Stimulated activated CD4-positive, alpha-beta T cell treated with anti-CD3 and anti-CD28 coated beads, Interleukin-12 subunit alpha, Interleukin-12 subunit beta, amount 100 ng/mL, for 24 hours (primary cell): ENCODE data around the gene TMIGD1.
"Not testable (repeated sequence)": the region's sequence is repeated elsewhere in the genome, so short reads cannot be mapped to it uniquely, and the experiment has no call there.

Experiments
- DNase-seq, 2 experiments: peaks; one replicate each; pipeline ENCODE4 v3.0.0-alpha.2; 2020; ENCODE audit warnings: low read depth in 2 of 2

Gene TMIGD1

DNA sequence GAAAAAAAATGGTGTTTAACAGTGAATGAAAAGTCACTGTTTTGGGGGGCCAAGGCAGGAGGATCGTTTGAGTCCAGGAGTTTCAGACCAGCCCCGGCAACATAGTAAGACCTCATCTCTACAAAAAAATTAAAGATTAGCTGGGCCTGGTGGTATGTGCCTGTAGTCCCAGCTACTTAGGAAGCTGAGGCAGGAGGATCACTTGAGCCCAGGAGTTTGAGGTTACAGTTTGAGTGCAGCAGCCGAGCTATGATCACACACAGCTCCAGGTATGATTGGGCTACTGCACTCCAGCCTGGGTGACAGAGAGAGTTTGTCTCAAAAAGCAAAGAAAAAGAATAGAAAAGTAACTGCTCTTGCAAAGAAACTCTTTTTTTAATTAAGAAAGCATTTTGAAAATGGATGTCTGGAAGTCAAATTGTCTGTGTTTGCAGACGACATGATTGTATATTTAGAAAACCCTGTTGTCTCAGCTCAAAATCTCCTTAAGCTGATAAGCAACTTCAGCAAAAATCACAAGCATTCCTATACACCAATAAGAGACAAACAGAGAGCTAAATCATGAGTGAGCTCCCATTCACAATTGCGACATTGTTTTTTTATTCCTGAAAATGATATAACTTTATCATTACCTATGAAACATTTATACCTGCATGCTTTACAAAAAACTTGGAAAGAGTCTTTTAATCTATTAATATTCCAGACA, 24.4 kb upstream of the TMIGD1 start:
- DNase-seq: no peak

- no peak for DNase-seq
Measured at GRCh38 chr17:30357476-30357875, 23.6 kb upstream of the TMIGD1 start.

GRCh38 chr17:30354701-30355100, 20.8 kb upstream of the TMIGD1 start:
- no peak for DNase-seq

- no peak for DNase-seq
Measured at GRCh38 chr17:30352240-30352814, 18.5 kb upstream of the TMIGD1 start.

DNA sequence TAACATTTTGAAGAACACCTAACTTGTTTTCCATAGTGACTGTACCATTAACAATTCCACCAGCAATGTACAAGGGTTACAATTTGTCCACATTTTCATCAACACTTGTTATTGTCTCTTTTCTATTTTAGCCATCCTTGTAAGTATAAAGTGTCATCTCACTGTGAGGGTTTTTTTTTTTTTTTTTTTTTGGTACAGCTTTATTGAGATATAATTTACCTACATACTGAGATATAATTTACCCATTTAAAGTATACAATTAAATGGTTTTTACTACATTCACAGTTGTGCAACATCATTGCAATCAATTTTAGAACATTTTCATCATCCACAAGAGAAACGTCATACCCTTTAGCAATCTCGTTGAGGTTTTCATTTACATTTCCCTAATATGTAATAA, 17.9 kb upstream of the TMIGD1 start:
- no peak for DNase-seq

- DNase-seq: not testable (repeated sequence)
Measured at GRCh38 chr17:30351263-30351662, 17.4 kb upstream of the TMIGD1 start.

- DNase-seq: no peak
Measured at GRCh38 chr17:30349252-30349651, 15.4 kb upstream of the TMIGD1 start.

- DNase-seq: no peak
Measured at GRCh38 chr17:30347488-30347887, 13.6 kb upstream of the TMIGD1 start.

- DNase-seq: no peak
Measured at GRCh38 chr17:30346221-30346795, 12.5 kb upstream of the TMIGD1 start.

- no peak for DNase-seq
Measured at GRCh38 chr17:30345527-30346075, 11.7 kb upstream of the TMIGD1 start.

GRCh38 chr17:30345089-30345433, 11.2 kb upstream of the TMIGD1 start:
- DNase-seq: no peak

- no peak for DNase-seq
Measured at GRCh38 chr17:30344283-30345088, 10.6 kb upstream of the TMIGD1 start.

- DNase-seq: no peak
Measured at GRCh38 chr17:30343796-30344195, 9.9 kb upstream of the TMIGD1 start.

- not testable (repeated sequence) for DNase-seq
Measured at GRCh38 chr17:30343244-30343643, 9.4 kb upstream of the TMIGD1 start.

DNA sequence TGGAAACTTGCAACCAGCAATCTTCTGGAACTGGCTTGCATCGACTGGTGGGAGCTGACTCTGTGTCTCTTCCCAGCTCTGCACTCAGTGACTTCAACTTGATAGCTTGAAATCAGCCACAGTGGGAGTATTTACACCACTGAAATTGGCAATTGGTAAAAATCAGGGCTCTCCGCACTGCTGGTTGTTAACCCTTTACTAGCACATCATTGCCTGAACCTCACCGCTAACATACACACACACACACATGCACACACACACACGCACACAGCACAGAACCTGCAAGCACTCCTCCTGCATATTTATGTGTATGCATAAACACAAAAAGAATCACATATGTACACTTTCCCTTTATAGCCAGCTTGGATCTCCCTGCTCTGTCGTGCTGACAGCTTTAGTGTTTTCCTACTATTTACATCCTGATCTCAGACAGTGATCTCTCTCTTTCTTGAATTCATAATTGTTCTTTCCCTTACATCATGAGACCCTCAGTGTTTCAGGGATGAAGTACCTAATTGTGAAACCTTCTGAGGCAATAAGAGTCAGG, 7.9 kb upstream of the TMIGD1 start:
- no peak for DNase-seq

DNA sequence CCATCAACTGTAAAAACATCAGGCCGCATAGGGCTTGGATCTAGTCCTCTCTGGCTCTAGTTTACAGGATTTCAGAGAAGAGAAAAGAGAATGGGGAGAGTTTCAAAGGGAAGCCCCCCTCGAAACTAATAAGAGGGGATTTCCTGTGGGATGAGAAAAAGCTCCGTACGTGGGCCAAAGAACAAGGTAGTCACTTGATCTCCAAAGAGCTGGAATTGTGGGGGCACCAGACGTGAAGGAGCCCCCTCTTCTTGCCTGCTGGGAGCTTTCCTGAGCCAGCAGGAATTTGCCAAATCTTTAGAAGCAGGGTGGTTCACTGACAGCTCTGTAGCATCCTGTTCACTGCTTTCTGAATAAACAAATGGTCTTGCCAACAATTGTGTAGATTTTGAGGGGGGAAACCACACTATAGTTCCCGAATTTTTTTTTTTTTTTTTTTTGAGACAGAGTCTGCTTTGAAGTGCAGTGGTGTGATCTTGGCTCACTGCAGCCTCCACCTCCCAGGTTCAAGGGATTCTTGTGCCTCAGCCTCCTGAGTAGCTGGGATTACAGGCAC, 7.0 kb upstream of the TMIGD1 start:
- DNase-seq: no peak

GRCh38 chr17:30339086-30339485, 5.2 kb upstream of the TMIGD1 start:
- no peak for DNase-seq

- no peak for DNase-seq
Measured at GRCh38 chr17:30337393-30337999, 3.6 kb upstream of the TMIGD1 start.

DNA sequence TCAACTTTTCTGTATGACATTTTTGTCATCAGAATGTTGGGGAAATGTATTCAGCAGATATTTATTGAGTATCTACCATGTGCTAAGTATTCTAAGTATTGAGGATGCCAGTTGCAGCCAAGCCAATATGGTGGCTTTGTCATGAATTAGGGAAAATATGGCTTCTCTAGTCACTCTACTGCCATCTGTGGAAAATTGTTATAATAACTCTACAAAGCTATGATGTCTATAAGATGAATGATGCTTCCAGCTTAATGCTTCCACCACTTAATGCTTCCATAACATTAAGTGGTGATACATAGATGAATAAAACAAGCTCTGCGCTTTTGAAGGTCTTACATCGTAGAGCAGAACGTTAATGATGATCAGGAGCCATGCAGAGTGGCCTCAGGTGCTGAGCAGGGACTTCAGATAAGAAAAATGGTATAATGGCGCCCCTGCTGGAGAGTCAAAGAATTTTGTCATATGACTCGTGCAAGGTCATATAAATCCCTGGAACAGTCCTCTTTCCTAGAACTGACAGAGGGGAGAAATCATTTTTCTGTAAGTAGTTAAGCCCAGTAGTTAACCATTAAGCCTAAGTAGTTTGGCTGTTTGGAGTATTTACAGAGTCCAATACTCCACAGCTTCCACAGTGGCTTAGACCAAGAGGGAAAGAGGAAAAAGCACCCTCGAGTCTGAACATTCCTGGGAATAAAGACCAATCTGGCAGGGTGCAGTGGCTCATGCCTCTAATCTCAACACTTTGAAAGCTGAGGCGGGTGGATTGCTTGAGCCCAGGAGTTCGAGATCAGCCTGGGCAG, 2.7 kb upstream of the TMIGD1 start:
- DNase-seq: peak in 1 of 2 experiments; percentile 53

DNA sequence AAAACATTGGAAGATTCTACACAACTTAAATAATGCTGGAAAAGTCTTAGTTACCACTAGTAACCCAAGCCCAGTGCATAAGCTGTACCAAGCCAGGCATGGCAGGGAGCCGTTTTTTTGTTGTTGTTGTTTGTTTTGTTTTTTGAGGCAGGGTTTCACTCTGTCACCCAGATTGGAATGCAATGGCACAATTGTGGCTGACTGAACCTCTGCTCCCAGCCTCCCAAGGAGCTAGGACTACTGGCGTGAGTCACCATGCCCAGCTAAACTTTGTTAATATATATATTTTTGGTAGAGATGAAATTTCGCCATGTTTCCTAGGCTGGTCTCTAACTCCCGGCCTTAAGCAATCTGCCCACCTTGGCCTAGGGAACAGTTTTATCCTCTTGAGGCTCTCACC, 564 bp upstream of the TMIGD1 start:
- no peak for DNase-seq
